Nephron progenitor cell (in vitro differentiated cells): ENCODE measurements around the gene PSMD6.

ENCODE experiments used
- DNase-seq: peaks from one replicate; pipeline ENCODE4 v3.0.0; 2021
- H3K27ac Mint-ChIP-seq: 2 replicates; pipeline ENCODE4 v1.8.0; 2021; ENCODE audit warnings: mild to moderate bottlenecking, moderate library complexity, mixed read lengths
- H3K27me3 Mint-ChIP-seq: 2 replicates; pipeline ENCODE4 v1.8.0; 2021; ENCODE audit warnings: mild to moderate bottlenecking, low read depth, mixed read lengths; ENCODE audit not compliant: poor library complexity
- H3K36me3 Mint-ChIP-seq: 2 replicates; pipeline ENCODE4 v1.8.0; 2021; ENCODE audit warnings: low read depth, mixed read lengths
- H3K4me1 Mint-ChIP-seq: 2 replicates; pipeline ENCODE4 v1.8.0; 2021; ENCODE audit warnings: mixed read lengths
- H3K4me3 Mint-ChIP-seq: 2 replicates; pipeline ENCODE4 v1.8.0; 2021; ENCODE audit warnings: mild to moderate bottlenecking, moderate library complexity, mixed read lengths
- H3K9me3 Mint-ChIP-seq: 2 replicates; pipeline ENCODE4 v1.8.0; 2021; ENCODE audit warnings: mild to moderate bottlenecking, moderate library complexity, mixed read lengths
- CTCF ChIP-seq: fragments of 200-600 bp; sonication (generic); IDR thresholded peaks from 2 replicates; pipeline ENCODE4 v1.5.0; 2021; ENCODE audit warnings: antibody characterized with exemption

Gene PSMD6

DNA sequence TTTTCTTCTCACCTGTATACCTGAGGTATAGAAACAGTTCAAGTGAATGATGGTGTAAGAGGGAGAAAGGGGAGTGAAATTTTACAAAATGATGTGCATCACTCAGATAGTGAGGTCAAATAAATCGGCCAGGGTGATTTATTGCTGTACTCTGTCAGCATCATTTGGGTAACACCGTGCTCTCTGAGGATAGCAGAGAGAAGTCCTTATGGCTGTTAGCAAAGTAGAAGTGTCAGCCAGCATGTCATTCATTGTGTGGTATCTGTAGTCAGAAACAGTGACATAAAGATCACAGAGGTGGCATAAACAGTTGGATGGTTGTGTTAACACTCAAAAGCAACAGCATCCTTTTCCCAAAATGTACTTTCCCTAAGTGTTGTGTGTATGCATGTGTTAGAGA, 53.4 kb downstream of the PSMD6 start:
- peaks cover 87% of the 10 kb centered on the region for H3K4me1 Mint-ChIP-seq
- no peak for DNase-seq
- H3K9me3 Mint-ChIP-seq, result no peaks in the 10 kb centered on the region
- H3K27me3 Mint-ChIP-seq, result no peaks in the 10 kb centered on the region
- H3K4me3 Mint-ChIP-seq, result no peak overlapping the region
- no peak overlapping the region for H3K27ac Mint-ChIP-seq
- H3K36me3 Mint-ChIP-seq, result peaks cover 17% of the 10 kb centered on the region
- no peak for TF ChIP-seq CTCF

DNA sequence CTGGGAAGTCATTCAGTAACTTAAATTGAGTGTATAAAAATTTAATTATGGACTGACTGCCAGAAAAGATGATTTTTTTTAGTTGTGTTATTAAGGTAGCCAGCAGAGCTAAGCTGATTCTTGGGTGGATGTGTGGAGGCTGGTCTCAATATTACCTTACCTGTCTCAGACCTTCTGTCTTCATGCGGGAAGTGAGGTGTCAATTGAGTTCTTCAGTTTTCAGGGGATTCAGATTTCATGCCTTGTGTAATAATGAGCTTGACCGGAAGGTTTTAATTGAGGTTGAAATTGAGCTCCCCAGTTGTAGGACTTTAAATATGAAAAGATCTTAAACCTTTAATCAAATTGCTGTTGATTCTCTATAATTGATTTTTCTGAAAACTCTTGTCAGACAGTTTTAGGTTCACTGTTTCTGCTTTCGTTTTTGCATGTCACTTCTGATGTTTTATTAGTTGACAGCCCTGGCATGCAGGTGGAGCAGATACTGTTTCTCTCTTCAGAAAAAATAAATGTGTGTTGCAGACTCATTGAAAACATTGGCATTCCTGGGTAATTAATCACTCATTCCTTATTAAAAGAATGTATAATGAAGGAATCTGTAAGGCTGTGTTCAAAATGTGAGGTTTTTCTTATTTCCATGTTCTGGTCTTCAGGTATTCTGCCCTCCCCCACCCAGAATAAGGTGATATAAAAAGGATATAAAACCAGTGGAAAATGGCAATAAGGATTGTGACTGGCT, 54.5 kb downstream of the PSMD6 start:
- H3K4me1 Mint-ChIP-seq, result peaks cover 96% of the 10 kb centered on the region
- no peaks in the 10 kb centered on the region for H3K27me3 Mint-ChIP-seq
- no peaks in the 10 kb centered on the region for H3K9me3 Mint-ChIP-seq
- no peak for DNase-seq
- peak overlapping the region; percentile 87 for H3K27ac Mint-ChIP-seq
- no peak for TF ChIP-seq CTCF
- H3K4me3 Mint-ChIP-seq, result peak overlapping the region; percentile 25
- H3K36me3 Mint-ChIP-seq, result peaks cover 6% of the 10 kb centered on the region

DNA sequence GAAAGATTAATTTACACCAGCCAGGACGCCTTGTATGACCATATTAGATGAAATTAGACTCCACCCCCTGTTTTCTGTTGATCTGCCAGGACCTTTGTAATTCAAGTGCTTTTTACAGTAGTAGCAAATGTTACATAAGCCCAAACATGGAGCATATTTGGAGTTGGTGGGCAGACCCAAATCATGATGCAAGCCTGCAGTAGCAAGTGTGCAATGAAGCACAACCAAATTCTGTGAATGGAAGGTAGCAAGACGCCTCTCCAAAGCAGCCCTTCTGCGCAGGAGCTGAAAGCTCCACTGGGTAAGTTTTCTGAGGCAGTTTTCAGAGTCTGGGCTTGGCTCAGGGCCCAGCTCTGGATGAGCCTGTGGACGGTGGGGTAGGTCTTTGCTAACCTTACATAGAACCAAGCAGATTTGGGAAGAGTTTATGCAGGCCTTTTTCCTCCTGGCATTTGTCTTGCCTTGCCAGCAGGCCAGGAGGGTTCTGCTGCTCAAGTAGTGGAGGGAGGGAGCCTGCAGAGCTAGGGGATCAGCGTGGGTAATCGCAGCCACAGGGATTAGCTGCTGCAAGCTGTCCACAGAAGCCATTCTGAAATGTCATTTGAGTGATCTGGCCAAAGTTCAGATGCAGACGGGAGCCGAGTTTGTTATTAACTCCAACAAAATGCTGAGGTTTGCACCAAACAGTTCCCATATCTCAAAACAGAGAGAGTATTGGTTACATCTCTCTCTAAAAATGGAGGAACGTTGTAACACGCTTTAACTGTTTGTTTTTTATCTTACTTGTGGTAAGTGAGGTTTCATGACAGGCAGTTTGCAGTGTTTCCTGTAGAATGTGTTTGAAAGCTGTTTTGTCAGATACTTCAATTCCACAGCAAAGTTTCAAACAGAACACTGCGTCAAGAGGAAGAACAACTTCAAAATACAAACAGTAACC, 55.4 kb downstream of the PSMD6 start:
- TF ChIP-seq CTCF, result no peak
- DNase-seq, result no peak
- Mint-ChIP-seq H3K9me3 (no peaks in the 10 kb centered on the region), H3K4me1 (peaks cover 94% of the 10 kb centered on the region), H3K27ac (peak overlapping the region; percentile 49), H3K4me3 (peak overlapping the region; percentile 17), H3K36me3 (no peaks in the 10 kb centered on the region), H3K27me3 (peaks cover 2% of the 10 kb centered on the region)

DNA sequence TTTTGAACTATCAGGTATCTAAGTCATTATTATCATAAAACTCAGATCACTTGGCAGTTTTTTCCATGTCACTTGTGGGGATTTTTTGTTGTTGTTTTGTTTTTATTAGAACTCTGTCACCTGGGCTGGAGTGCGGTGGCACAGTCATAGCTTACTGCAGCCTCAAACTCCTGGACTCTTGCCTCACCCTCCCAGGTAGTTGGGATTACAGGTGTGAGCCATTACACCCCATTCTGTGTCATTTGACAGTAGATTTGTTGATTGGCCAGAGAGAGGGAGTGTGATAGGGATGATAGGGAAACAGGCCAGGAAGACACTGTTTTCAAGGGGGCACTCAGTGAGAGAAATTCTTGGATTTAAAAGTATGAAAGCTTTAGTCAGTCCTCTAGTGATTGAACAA, 56.4 kb downstream of the PSMD6 start:
- no peaks in the 10 kb centered on the region for H3K36me3 Mint-ChIP-seq
- H3K4me1 Mint-ChIP-seq, result peaks cover 84% of the 10 kb centered on the region
- H3K4me3 Mint-ChIP-seq, result no peak overlapping the region
- no peaks in the 10 kb centered on the region for H3K9me3 Mint-ChIP-seq
- peaks cover 2% of the 10 kb centered on the region for H3K27me3 Mint-ChIP-seq
- peak overlapping the region; percentile 83 for H3K27ac Mint-ChIP-seq
- DNase-seq, result no peak
- no peak for TF ChIP-seq CTCF

GRCh38 chr3:63966007-63966406, 57.3 kb downstream of the PSMD6 start:
- Mint-ChIP-seq H3K4me3 (no peak overlapping the region), H3K4me1 (peaks cover 75% of the 10 kb centered on the region), H3K9me3 (no peaks in the 10 kb centered on the region), H3K27ac (no peak overlapping the region), H3K36me3 (no peaks in the 10 kb centered on the region), H3K27me3 (peaks cover 2% of the 10 kb centered on the region)
- DNase-seq, result no peak
- no peak for TF ChIP-seq CTCF
